Panc1 (cell line): ENCODE measurements around the gene CLIC4.

ENCODE experiments used
- POLR2AphosphoS5 ChIP-seq: IDR thresholded peaks from 2 replicates; pipeline ENCODE4 v1.6.1; 2012; ENCODE audit warnings: mild to moderate bottlenecking, low read depth, low read length, moderate library complexity
- REST ChIP-seq, 2 experiments: IDR thresholded peaks; 2 replicates each; pipeline ENCODE4 v1.6.1; 2011 to 2012; ENCODE audit warnings: low read depth in 2 of 2, control low read depth in 1 of 2, low read length in 1 of 2, mild to moderate bottlenecking in 1 of 2, moderate library complexity in 1 of 2; ENCODE audit not compliant: insufficient read depth in 1 of 2
- SIN3A ChIP-seq: IDR thresholded peaks from 2 replicates; pipeline ENCODE4 v1.6.1; 2012; ENCODE audit warnings: low read depth, mild to moderate bottlenecking, low read length, moderate library complexity, borderline replicate concordance; ENCODE audit not compliant: insufficient read depth
- TCF7L2 ChIP-seq: IDR thresholded peaks from 2 replicates; pipeline ENCODE4 v1.6.1; 2011; ENCODE audit warnings: mild to moderate bottlenecking, low read depth, low read length, inconsistent platforms
- TF ChIP-seq, protein P1 (sequence below): fragments of 450-650 bp; IDR thresholded peaks from 2 replicates; pipeline ENCODE4 v1.5.1; 2017; ENCODE audit warnings: mild to moderate bottlenecking

- TF ChIP-seq, protein P1, sequence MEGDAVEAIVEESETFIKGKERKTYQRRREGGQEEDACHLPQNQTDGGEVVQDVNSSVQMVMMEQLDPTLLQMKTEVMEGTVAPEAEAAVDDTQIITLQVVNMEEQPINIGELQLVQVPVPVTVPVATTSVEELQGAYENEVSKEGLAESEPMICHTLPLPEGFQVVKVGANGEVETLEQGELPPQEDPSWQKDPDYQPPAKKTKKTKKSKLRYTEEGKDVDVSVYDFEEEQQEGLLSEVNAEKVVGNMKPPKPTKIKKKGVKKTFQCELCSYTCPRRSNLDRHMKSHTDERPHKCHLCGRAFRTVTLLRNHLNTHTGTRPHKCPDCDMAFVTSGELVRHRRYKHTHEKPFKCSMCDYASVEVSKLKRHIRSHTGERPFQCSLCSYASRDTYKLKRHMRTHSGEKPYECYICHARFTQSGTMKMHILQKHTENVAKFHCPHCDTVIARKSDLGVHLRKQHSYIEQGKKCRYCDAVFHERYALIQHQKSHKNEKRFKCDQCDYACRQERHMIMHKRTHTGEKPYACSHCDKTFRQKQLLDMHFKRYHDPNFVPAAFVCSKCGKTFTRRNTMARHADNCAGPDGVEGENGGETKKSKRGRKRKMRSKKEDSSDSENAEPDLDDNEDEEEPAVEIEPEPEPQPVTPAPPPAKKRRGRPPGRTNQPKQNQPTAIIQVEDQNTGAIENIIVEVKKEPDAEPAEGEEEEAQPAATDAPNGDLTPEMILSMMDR, result no peak
- no peak for TF ChIP-seq POLR2AphosphoS5
- no peak for TF ChIP-seq TCF7L2
- no peak for TF ChIP-seq SIN3A
- TF ChIP-seq REST (IDR thresholded peaks at IDR 0.05; ENCODE audit: insufficient read depth in 1 of 2, low read depth in 2 of 2, low read length in 1 of 2), result no peak
Observed at GRCh38 chr1:24803987-24804530, 58.8 kb downstream of the CLIC4 start.
